AG04450 (cell line): ENCODE results near the gene PTMA. TPM values are rescaled to one million over a fixed set of nuclear protein-coding genes. Genes with fewer than 3 reads are reported as not detected.

Source experiments
- CTCF ChIA-PET: fragments of 300-600, 350-600 bp; formaldehyde crosslinking; extraction: SDS; loops from one replicate; lab custom pipeline; 2022; ENCODE audit warnings: antibody characterized with exemption, inconsistent platforms; lab: Charles Lee
- POLR2A ChIA-PET: fragments of 350-600 bp; formaldehyde crosslinking; extraction: SDS; loops from one replicate; lab custom pipeline; 2021; ENCODE audit warnings: antibody characterized with exemption, inconsistent platforms; lab: Yijun Ruan, JAX
- DNase-seq: peaks from one replicate; pipeline ENCODE4 v3.0.0-alpha.2; 2011; ENCODE audit warnings: low read depth, low spot score
- H3K27ac ChIP-seq: one replicate; pipeline ENCODE4 v1.5.1; 2012; ENCODE audit warnings: low read depth, low read length, control low read depth
- H3K27me3 ChIP-seq: one replicate; pipeline ENCODE4 v1.6.0; 2012; ENCODE audit warnings: low read length; ENCODE audit not compliant: control insufficient read depth, insufficient read depth
- H3K4me3 ChIP-seq: 2 replicates; pipeline ENCODE4 v1.5.1; 2011; ENCODE audit warnings: mild to moderate bottlenecking, low read depth, low read length, control low read depth
- H3K9me3 ChIP-seq: 2 replicates; pipeline ENCODE4 v1.5.1; 2012; ENCODE audit warnings: low read length; ENCODE audit not compliant: control insufficient read depth, insufficient read depth
- CTCF ChIP-seq: IDR thresholded peaks from 2 replicates; pipeline ENCODE4 v1.5.1; 2011; ENCODE audit warnings: low read depth, low read length, control low read depth, inconsistent platforms
- polyA plus RNA-seq: library from polyadenylated mRNA; depleted of rRNA; stranded (reverse); fragments of >200 nt; gene quantifications from 2 replicates; pipeline ENCODE4 v1.2.3, GENCODE V29; 2011; rRNA removed
- small RNA-seq: library from RNA; depleted of rRNA; stranded (forward); fragments of <200 nt; gene quantifications from one replicate; pipeline ENCODE3, GENCODE V24; 2012; ENCODE audit warnings: low read depth; ENCODE audit not compliant: insufficient read length

The PTMA gene
- polyA plus RNA-seq, 1 experiment, result 681 TPM

GRCh38 chr2:231751042-231751815 is 42.9 kb downstream of the PTMA start:
- Histone ChIP-seq H3K4me3 (no peak overlapping the region), H3K27me3 (no peaks in the 10 kb centered on the region), H3K9me3 (no peaks in the 10 kb centered on the region), H3K27ac (no peak overlapping the region)
- ChIA-PET CTCF (interaction anchor here (0.6 kb wide), 1 partner anchor 43 kb away, joined by 5 read pairs; no protein-coding TSS in a partner anchor), POLR2A (interaction anchor here (0.6 kb wide), 1 partner anchor 22 kb away, joined by 3 read pairs; no protein-coding TSS in a partner anchor)
- TF ChIP-seq CTCF, result no peak
- no peak for DNase-seq

- Histone ChIP-seq H3K4me3 (no peak overlapping the region), H3K9me3 (no peaks in the 10 kb centered on the region), H3K27ac (no peak overlapping the region), H3K27me3 (no peaks in the 10 kb centered on the region)
- no peak for TF ChIP-seq CTCF
- POLR2A ChIA-PET, result no interaction called here
- CTCF ChIA-PET, result no interaction called here
- no peak for DNase-seq
Measured at GRCh38 chr2:231752061-231752460, 43.7 kb downstream of the PTMA start.

- ChIA-PET CTCF (interaction anchor here (0.6 to 0.7 kb wide), 3 partner anchors 72 to 196 kb away, joined by 3 to 4 read pairs (median 3); no protein-coding TSS in a partner anchor), POLR2A (no interaction called here)
- H3K27me3 ChIP-seq, result no peaks in the 10 kb centered on the region
- DNase-seq, result no peak
- H3K9me3 ChIP-seq, result no peaks in the 10 kb centered on the region
- no peak overlapping the region for H3K27ac ChIP-seq
- no peak overlapping the region for H3K4me3 ChIP-seq
- TF ChIP-seq CTCF, result no peak
Measured at GRCh38 chr2:231761735-231762134, 53.4 kb downstream of the PTMA start.

Small RNAs within 50 kb of the gene (small RNA-seq; reads per million reads assigned to genes)
- gene RF00015, result not detected

Other genes with a start within 250 kb of the PTMA start
- 165 and 225 TPM in 2 replicates for gene NCL, start 244.0 kb upstream of the PTMA start, polyA plus RNA-seq
- not detected in 2 replicates for gene NMUR1, start 178.1 kb upstream of the PTMA start, polyA plus RNA-seq
- not detected in 2 replicates for gene TEX44, start 115.7 kb upstream of the PTMA start, polyA plus RNA-seq
- 29.1 and 35.7 TPM in 2 replicates for gene PDE6D, start 72.8 kb downstream of the PTMA start, polyA plus RNA-seq
- gene COPS7B, start 77.9 kb downstream of the PTMA start, polyA plus RNA-seq, result 47.2 and 49.2 TPM in 2 replicates
- gene NPPC, start 217.9 kb downstream of the PTMA start, polyA plus RNA-seq, result not detected in 2 replicates